ENCODE data around the gene CERS1.
A peak's percentile ranks its signal among the peaks of the same experiment; 100 is the strongest.

CERS1 gene

DNA sequence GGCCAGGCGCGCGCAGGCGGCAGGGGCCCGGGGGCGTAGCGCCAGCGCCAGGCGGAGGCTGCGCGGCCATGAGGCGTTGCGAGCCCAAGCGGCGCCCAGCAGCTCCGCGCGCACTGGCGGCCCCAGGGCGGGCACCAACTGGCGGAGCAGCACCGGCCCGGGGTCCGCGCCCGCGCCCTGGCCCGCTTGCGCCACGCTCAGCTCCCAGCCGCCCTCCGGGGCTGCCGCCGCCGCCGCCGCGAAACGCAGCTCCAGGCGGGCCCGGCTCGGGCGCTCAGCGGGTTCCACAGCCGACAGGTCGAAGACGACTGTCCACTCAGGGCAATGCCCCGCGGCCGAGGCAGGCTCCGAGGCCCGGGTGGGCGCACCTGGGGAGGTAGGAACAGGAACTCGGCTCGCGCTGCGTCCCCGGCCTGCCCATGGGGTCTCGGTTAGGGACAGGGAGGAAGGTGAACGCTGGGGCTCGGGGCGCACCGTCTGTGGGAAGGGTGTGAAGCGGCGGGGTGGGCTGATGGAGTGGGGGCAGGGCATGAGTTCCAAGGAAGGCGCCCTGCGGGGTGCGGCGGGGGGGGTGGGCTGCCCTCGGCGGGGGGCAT is 26.8 kb downstream of the CERS1 start:
- H3K4me3 ChIP-seq (ENCODE audit: low read depth, low read length), result no peak overlapping the region
- no peak for DNase-seq (ENCODE audit: low read depth)
- TF ChIP-seq, protein P1, sequence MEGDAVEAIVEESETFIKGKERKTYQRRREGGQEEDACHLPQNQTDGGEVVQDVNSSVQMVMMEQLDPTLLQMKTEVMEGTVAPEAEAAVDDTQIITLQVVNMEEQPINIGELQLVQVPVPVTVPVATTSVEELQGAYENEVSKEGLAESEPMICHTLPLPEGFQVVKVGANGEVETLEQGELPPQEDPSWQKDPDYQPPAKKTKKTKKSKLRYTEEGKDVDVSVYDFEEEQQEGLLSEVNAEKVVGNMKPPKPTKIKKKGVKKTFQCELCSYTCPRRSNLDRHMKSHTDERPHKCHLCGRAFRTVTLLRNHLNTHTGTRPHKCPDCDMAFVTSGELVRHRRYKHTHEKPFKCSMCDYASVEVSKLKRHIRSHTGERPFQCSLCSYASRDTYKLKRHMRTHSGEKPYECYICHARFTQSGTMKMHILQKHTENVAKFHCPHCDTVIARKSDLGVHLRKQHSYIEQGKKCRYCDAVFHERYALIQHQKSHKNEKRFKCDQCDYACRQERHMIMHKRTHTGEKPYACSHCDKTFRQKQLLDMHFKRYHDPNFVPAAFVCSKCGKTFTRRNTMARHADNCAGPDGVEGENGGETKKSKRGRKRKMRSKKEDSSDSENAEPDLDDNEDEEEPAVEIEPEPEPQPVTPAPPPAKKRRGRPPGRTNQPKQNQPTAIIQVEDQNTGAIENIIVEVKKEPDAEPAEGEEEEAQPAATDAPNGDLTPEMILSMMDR (conservative IDR thresholded peaks at IDR 0.05; ENCODE audit: low read depth, low read length), result no peak

DNA sequence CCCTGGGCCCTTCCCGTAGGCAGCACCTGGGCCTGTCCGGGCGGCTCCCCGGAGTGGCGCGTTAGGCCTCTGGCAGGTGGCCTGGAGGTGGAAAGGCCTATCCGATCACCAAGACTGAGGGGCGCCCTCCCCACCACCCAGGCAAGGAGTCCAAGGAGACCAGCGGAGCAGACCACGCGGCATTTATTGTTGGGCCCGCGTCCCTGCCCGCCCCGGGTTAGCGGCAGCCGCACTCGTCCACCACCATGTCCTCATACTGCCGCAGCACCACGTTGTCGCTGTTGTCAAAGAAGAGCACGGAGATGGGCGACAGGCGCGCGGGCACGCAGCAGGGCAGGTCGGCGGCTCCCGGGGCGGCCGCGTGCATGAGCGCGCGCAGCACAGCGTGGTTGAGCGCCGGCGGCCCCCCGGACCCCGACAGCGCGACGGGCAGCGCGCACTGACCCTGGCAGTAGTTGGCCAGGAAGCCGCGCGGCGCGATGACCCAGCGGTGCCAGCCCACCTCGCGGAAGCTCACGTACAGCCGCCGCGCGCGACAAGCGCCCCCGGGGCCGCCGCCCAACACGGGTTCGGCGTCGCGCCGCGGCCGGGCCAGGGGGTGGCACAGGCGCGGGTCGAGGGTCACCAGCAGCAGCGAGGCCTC is 27.5 kb downstream of the CERS1 start:
- TF ChIP-seq, protein P1 (conservative IDR thresholded peaks at IDR 0.05; ENCODE audit: low read depth, low read length), result no peak
- no peak overlapping the region for H3K4me3 ChIP-seq (ENCODE audit: low read depth, low read length)
- DNase-seq (ENCODE audit: low read depth), result no peak

DNA sequence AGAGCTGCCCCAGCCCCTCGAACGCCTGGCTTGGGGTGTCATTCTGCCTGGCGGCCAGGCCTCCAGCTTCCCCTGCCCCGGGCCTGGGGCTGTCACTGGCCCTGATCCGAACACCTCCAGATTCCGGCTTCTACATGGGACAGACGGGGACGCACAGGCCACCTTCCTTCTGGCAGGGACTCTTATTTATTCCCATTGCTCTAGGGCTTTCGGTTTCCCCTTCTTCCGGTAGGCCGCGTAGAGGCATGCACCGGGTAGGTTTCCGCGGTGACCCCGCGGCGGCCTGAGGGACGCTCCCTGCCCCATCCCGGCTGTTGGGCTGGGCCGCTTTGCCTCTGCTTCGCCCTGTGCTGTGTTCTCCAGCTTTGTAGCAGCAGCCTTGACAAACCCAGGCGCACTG is 28.2 kb downstream of the CERS1 start:
- no peak for DNase-seq (ENCODE audit: low read depth)
- TF ChIP-seq, protein P1 (conservative IDR thresholded peaks at IDR 0.05; ENCODE audit: low read depth, low read length), result no peak
- H3K4me3 ChIP-seq (ENCODE audit: low read depth, low read length), result no peak overlapping the region

GRCh38 chr19:18867199-18867598 is 28.8 kb downstream of the CERS1 start:
- TF ChIP-seq, protein P1 (conservative IDR thresholded peaks at IDR 0.05; ENCODE audit: low read depth, low read length), result no peak
- H3K4me3 ChIP-seq (ENCODE audit: low read depth, low read length), result no peak overlapping the region
- DNase-seq (ENCODE audit: low read depth), result no peak

GRCh38 chr19:18866800-18867123 is 29.2 kb downstream of the CERS1 start:
- H3K4me3 ChIP-seq (ENCODE audit: low read depth, low read length), result no peak overlapping the region
- DNase-seq (ENCODE audit: low read depth), result no peak
- TF ChIP-seq, protein P1 (conservative IDR thresholded peaks at IDR 0.05; ENCODE audit: low read depth, low read length), result no peak

DNA sequence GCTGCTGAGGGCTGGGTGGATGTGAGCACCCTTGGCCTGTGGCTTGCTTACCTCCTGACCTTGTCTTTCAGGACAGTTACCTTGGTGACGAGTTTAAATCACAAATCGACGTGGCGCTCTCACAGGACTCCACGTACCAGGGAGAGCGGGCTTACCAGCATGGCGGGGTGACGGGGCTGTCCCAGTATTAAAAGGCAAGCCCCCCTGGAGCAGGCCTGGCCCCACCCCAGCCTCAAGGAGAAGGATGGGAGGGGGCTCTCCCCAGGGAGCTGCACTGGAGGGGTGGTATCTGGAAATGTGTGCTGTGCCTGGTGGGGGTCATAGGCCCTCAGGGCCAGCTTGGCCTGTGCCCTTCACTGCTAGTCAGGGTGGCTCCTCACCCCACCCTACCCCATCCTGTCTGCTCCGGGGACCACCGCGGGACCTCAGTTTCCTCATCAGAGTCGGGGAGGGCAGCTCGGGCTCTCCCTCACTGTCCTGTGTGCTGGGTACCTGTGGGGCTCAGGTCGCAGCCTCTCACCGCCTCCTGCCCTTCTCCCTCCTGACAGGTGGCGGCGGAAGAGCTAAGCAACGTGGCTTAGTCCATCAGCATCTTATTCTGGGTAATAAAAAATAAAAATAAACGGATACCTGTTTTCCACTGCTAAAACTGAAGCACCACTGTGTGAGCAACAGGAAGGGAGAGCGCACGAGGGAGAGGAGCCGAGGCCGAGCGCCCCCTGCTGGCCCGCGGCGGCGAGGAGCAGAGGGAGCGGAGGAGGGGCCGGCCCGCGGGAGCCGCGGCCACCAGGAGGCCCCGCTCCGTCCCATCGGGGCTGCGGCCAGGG is 29.8 kb downstream of the CERS1 start:
- no peak overlapping the region for H3K4me3 ChIP-seq (ENCODE audit: low read depth, low read length)
- TF ChIP-seq, protein P1 (conservative IDR thresholded peaks at IDR 0.05; ENCODE audit: low read depth, low read length), result peak; percentile 76

More for the DNA sequence above, 29.8 kb downstream of the CERS1 start:
- DNase-seq (ENCODE audit: low read depth), result peak; percentile 55
